ENCODE data around the gene ROR1. TPM values are rescaled to one million over a fixed set of nuclear protein-coding genes. Genes with fewer than 3 reads are reported as not detected.

ROR1 gene
- total and polyA plus RNA-seq, 2 experiments from 2014 or later = 27.6 to 47.8 TPM

DNA sequence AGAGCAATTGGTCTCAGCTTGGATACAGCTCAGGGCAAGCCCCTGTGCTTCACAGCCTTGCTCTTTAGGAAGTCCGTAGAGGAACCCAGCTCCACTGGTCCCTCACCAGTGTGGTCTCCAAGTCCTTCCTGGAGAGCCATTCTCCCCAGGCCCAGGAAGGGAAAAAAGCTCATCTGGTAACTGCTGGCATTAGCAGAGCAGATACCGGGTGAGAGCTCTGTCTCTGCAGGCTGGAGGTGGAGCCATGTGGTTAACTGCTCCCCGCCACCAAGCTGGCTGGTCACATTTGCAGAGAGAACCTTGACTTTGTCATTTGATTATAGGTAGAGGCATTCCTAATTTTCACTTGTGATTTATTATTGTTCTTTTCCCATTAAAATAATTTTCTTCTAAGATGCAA is 169.6 kb downstream of the ROR1 start:
- Histone ChIP-seq H3K4me3 (no peak overlapping the region), H3K27me3 (no peaks in the 10 kb centered on the region), H3K27ac (no peak overlapping the region), H3K36me3 (no peaks in the 10 kb centered on the region), H3K4me1 (ENCODE audit: low read depth) (peaks cover 10% of the 10 kb centered on the region), H3K9me3 (ENCODE audit: low read depth) (no peaks in the 10 kb centered on the region)
- no peak for DNase-seq (ENCODE audit: low read depth in 1 of 2, low spot score in 1 of 2)
- TF ChIP-seq, protein P1, sequence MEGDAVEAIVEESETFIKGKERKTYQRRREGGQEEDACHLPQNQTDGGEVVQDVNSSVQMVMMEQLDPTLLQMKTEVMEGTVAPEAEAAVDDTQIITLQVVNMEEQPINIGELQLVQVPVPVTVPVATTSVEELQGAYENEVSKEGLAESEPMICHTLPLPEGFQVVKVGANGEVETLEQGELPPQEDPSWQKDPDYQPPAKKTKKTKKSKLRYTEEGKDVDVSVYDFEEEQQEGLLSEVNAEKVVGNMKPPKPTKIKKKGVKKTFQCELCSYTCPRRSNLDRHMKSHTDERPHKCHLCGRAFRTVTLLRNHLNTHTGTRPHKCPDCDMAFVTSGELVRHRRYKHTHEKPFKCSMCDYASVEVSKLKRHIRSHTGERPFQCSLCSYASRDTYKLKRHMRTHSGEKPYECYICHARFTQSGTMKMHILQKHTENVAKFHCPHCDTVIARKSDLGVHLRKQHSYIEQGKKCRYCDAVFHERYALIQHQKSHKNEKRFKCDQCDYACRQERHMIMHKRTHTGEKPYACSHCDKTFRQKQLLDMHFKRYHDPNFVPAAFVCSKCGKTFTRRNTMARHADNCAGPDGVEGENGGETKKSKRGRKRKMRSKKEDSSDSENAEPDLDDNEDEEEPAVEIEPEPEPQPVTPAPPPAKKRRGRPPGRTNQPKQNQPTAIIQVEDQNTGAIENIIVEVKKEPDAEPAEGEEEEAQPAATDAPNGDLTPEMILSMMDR (IDR thresholded peaks at IDR 0.05; ENCODE audit: low read depth, low read length) = no peak

DNA sequence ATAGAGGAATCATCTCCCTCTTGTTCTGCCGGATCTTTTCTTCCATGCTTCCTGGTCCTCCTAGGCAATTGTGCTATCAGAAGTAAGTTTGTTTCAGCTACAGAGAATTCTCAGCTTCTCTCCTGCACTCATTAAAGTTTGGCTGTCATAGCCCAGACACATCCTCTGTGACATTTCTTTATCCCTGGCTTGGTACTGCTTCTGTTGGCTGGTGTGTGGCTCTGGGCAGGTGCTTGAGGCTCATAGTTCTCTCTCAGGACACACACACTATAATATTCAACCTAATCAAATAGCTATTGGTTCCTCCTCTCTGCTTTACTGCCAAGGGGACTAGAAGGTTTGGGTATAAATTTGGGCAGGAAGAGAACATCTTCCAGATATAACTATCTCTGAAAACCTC is 172.1 kb downstream of the ROR1 start:
- Histone ChIP-seq H3K36me3 (no peaks in the 10 kb centered on the region), H3K4me1 (ENCODE audit: low read depth) (peaks cover 20% of the 10 kb centered on the region), H3K27me3 (no peaks in the 10 kb centered on the region), H3K27ac (no peak overlapping the region), H3K4me3 (no peak overlapping the region), H3K9me3 (ENCODE audit: low read depth) (no peaks in the 10 kb centered on the region)
- TF ChIP-seq, protein P1 (IDR thresholded peaks at IDR 0.05; ENCODE audit: low read depth, low read length) = no peak
- no peak for DNase-seq (ENCODE audit: low read depth in 1 of 2, low spot score in 1 of 2)

DNA sequence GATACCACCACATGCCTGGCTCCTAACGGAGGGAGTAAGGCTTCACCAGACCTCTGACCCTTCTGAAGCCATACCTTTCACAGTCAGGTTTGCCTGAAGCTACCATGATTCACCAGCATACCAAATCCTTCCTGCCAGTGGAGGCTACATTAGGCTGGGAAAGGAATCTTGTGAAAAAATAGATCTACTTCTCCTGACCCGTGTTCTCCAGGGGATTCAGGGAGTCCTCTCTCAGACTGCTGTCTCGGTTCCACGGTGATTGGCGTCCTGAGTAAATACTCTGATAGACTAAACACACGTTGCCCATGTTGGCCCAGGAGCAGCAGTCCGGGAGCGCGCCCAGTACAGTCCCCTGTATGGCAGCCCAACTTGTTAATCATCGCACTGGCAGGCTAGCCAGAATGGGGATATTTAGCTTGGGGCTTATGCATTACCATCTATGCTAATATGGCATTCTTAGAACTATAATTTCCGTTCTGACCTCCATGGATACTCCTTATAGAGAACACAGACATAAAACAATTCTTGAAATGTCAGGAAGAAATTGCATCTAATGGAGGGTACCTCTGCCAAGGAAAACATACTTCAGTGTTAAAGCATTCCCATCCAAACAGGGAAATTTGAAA is 173.2 kb downstream of the ROR1 start:
- H3K27me3 ChIP-seq = no peaks in the 10 kb centered on the region
- peaks cover 20% of the 10 kb centered on the region for H3K4me1 ChIP-seq (ENCODE audit: low read depth)
- H3K9me3 ChIP-seq (ENCODE audit: low read depth) = no peaks in the 10 kb centered on the region
- H3K27ac ChIP-seq = no peak overlapping the region
- no peaks in the 10 kb centered on the region for H3K36me3 ChIP-seq
- TF ChIP-seq, protein P1 (IDR thresholded peaks at IDR 0.05; ENCODE audit: low read depth, low read length) = no peak
- no peak overlapping the region for H3K4me3 ChIP-seq
- DNase-seq (ENCODE audit: low read depth in 1 of 2, low spot score in 1 of 2) = no peak

DNA sequence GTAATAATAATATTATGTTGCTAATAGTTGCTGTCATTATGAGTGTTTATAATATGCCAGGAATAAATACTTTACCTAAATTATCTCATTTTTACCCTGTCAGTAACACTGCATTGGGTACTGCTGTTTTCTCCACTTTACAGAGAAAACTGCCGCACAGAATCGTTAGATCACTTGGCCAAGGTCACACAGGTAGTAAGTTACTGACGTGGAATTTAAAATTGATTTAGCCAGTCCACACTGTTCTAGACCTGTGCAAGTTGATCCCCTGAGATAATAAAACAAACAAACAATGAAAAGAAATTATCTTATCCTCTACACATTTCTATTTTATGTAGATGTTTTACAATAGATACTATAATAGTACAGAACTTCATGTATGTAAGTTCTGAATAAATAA is 174.1 kb downstream of the ROR1 start:
- no peak overlapping the region for H3K27ac ChIP-seq
- no peak overlapping the region for H3K4me3 ChIP-seq
- TF ChIP-seq, protein P1 (IDR thresholded peaks at IDR 0.05; ENCODE audit: low read depth, low read length) = no peak
- no peak for DNase-seq (ENCODE audit: low read depth in 1 of 2, low spot score in 1 of 2)
- H3K9me3 ChIP-seq (ENCODE audit: low read depth) = no peaks in the 10 kb centered on the region
- no peaks in the 10 kb centered on the region for H3K27me3 ChIP-seq
- H3K36me3 ChIP-seq = no peaks in the 10 kb centered on the region
- peaks cover 20% of the 10 kb centered on the region for H3K4me1 ChIP-seq (ENCODE audit: low read depth)

DNA sequence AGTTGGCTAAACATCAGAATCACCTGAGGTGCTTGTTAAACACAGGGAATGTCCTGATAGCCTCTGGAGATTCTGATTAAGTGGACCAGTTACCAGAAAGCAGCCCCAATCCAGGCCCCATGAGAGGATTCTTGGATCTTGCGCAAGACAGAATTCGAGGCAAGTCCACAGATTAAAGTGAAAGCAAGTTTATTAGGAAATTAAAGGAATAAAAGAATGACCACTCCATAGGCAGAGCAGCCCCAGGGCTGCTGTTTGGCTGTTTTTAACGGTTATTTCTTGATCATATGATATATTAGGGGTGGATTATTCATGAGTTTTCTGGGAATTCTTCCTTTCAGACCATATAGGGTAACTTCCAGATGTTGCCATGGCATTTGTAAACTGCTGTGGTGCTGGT is 176.2 kb downstream of the ROR1 start:
- no peak overlapping the region for H3K27ac ChIP-seq
- TF ChIP-seq, protein P1 (IDR thresholded peaks at IDR 0.05; ENCODE audit: low read depth, low read length) = no peak
- H3K36me3 ChIP-seq = no peaks in the 10 kb centered on the region
- H3K4me1 ChIP-seq (ENCODE audit: low read depth) = peaks cover 11% of the 10 kb centered on the region
- H3K27me3 ChIP-seq = no peaks in the 10 kb centered on the region
- no peak overlapping the region for H3K4me3 ChIP-seq
- peak in 1 of 2 donors; percentile 63 for DNase-seq (ENCODE audit: low read depth in 1 of 2, low spot score in 1 of 2)
- H3K9me3 ChIP-seq (ENCODE audit: low read depth) = no peaks in the 10 kb centered on the region
